Heart right ventricle (tissue), 16 donors: ENCODE measurements around the gene KMT5B. TPM values are rescaled to one million over a fixed set of nuclear protein-coding genes. Genes with fewer than 3 reads are reported as not detected.
"Not testable (repeated sequence)": the region's sequence is repeated elsewhere in the genome, so short reads cannot be mapped to it uniquely, and the experiment has no call there.

Source experiments
- ATAC-seq, 8 donors: fragments of 200-7000 bp; cut with Tn5 transposase; one replicate each; pipeline ENCODE4 v1.9.1; 2020; ENCODE audit warnings: mild to moderate bottlenecking in 8 of 8, moderate library complexity in 8 of 8, moderate number of reproducible peaks in 1 of 8
- DNase-seq, 2 donors: peaks; one replicate each; pipeline ENCODE4 v3.0.0-alpha.2; 2020
- H3K27ac ChIP-seq, 10 donors: fragments of 200-600 bp; sonication (generic) in 2 of 10; one replicate each; pipeline versions ENCODE4 v1.5.0 to v1.8.0; 2020 to 2022; ENCODE audit warnings: mild to moderate bottlenecking in 3 of 10
- H3K27me3 ChIP-seq, 7 donors: fragments of 200-600 bp; one replicate each; pipeline ENCODE4 v1.8.0; 2021 to 2022; ENCODE audit warnings: mild to moderate bottlenecking in 2 of 7
- H3K36me3 ChIP-seq, 9 donors: fragments of 200-600 bp; sonication (generic) in 1 of 9; one replicate each; pipeline versions ENCODE4 v1.5.0 to v1.8.0; 2020 to 2022; ENCODE audit warnings: mild to moderate bottlenecking in 2 of 9
- H3K4me1 ChIP-seq, 9 donors: fragments of 200-600 bp; sonication (generic) in 1 of 9; one replicate each; pipeline versions ENCODE4 v1.5.0 to v1.8.0; 2020 to 2022; ENCODE audit warnings: mild to moderate bottlenecking in 4 of 9
- H3K4me3 ChIP-seq, 10 donors: fragments of 200-600 bp; sonication (generic) in 2 of 10; one replicate each; pipeline versions ENCODE4 v1.5.0 to v1.8.0; 2020 to 2022; ENCODE audit warnings: mild to moderate bottlenecking in 7 of 10, moderate library complexity in 2 of 10
- H3K9me3 ChIP-seq, 11 donors: fragments of 200-600 bp in 10 of 11; sonication (generic) in 2 of 11; one replicate each; pipeline versions ENCODE4 v1.5.0 to v1.8.0; 2013 to 2022; ENCODE audit warnings: mild to moderate bottlenecking in 2 of 11, control low read depth in 1 of 11, moderate library complexity in 1 of 11
- CTCF ChIP-seq, 9 donors: fragments of 200-600 bp; sonication (generic) in 2 of 9; IDR thresholded peaks; one replicate each; pipeline versions ENCODE4 v1.5.0 to v1.8.0; 2021 to 2022; ENCODE audit warnings: antibody characterized with exemption in 9 of 9, mild to moderate bottlenecking in 5 of 9, moderate library complexity in 1 of 9
- WGBS, 2 donors: extraction: QIAGEN DNeasy Blood & Tissue Kit; methylation state at CpG; one replicate each; pipeline ENCODE4 v1.1.7; 2013; ENCODE audit warnings: inconsistent platforms in 1 of 2; 5-methylcytosine and 5-hydroxymethylcytosine counted together
- intact Hi-C, 10 donors: fragments of 100-400 bp; cut with DNase I; formaldehyde crosslinking; loops; one replicate each; pipeline versions ENCODE4 v1.11.1 to v1.14.2; 2022
- polyA plus RNA-seq, 2 donors: library from polyadenylated mRNA; stranded (reverse); fragments of 200-250 nt; gene quantifications; one replicate each; pipeline ENCODE4 v1.2.3, GENCODE V29; 2013
- total RNA-seq, 10 donors: library from RNA; stranded (reverse); fragmentation: NEBNext Ultra II Directional in 3 of 10; extraction: Animal tissue kit (Norgen Biotek cat#: 25700) in 3 of 10; gene quantifications; one replicate each; pipeline versions ENCODE4 v1.2.1 to v1.2.4, GENCODE V29; 2021 to 2023
- donor health status: Arrhythmogenic right ventricular cardiomyopathy.
- donor health status: ischemic (EF 13 %, LVEDD 7.1; RV severe dilation, severe dysfunction).
- donor health status: healthy with polysubstance abuse.
- donor health status: DM: no; HTN: yes; CAD: no.
- donor health status: DM: no; HTN: no; CAD: no.
- donor health status: ischemic (EF 25% LVEDD 6.9; RV normal size, moderate dysfunction).
- donor health status: ischemic (EF 25% LVEDD 5.7; RV mildly dilated, moderate dysfunction).
- donor health status: healthy.
- donor health status: DM: yes; HTN: yes; CAD: no.
- donor health status: Ischemic cardiomyopathy.
- donor health status: ischemic (EF 35%, LVEDD 5.7; RV mildly dilated, moderate dysfunction).
- donor health status: nonischemic (EF 11% LVEDD 7.7; RV severe dilation, severe dysfunction).
- donor health status: DM: yes; HTN: yes; CAD: no.
- donor health status: PGD.
- donor health status: ischemic (EF 29% LVEDD 5.4; RV normal size, mild dysfunction).
- donor health status: nonischemic (EF 23%, LVEDD 6.1; RV moderate dilation, normal function).

KMT5B gene
- total and polyA plus RNA-seq, 12 donors = 10.5 to 37.1 (median 29.6) TPM

GRCh38 chr11:68256331-68256741 is 43.2 kb upstream of the KMT5B start:
- 56 to 61% methylated on average over 9 of the region's 9 CpGs for WGBS, 2 donors
- Histone ChIP-seq H3K9me3 (peaks cover 0 to 3% (median 0%) of the 10 kb centered on the region in 11 donors), H3K27ac (peak overlapping the region in 1 of 10 donors; percentile 22), H3K27me3 (no peaks in the 10 kb centered on the region), H3K36me3 (peaks cover 0 to 18% (median 5%) of the 10 kb centered on the region in 9 donors), H3K4me3 (peak overlapping the region in 1 of 10 donors; percentile 6), H3K4me1 (peaks cover 0 to 30% (median 6%) of the 10 kb centered on the region in 9 donors)
- no peak for TF ChIP-seq CTCF (IDR thresholded peaks at IDR 0.05)
- intact Hi-C loops = loop anchor here (2.0 to 5.0 kb wide), 9 partner anchors 40 to 191 kb away; no protein-coding TSS in a partner anchor
- ATAC-seq (peak in 4 of 8 donors; percentile 7 to 50 (median 36)), DNase-seq (peak in 1 of 2 donors; percentile 62)

GRCh38 chr11:68255526-68255925 is 42.4 kb upstream of the KMT5B start:
- DNase-seq (no peak), ATAC-seq (no peak)
- no peak overlapping the region for H3K27ac ChIP-seq
- H3K4me3 ChIP-seq = no peak overlapping the region
- no peaks in the 10 kb centered on the region for H3K27me3 ChIP-seq
- TF ChIP-seq CTCF (IDR thresholded peaks at IDR 0.05) = no peak
- 64 to 74% methylated on average over 13 of the region's 13 CpGs for WGBS, 2 donors
- intact Hi-C loops = loop anchor here in 7 of 10 donors (5.0 kb wide), 4 partner anchors 42 to 192 kb away; no protein-coding TSS in a partner anchor
- H3K4me1 ChIP-seq = peaks cover 0 to 30% (median 6%) of the 10 kb centered on the region in 9 donors
- peaks cover 0 to 3% (median 0%) of the 10 kb centered on the region in 11 donors for H3K9me3 ChIP-seq
- H3K36me3 ChIP-seq = peaks cover 0 to 10% (median 0%) of the 10 kb centered on the region in 9 donors

- ATAC-seq (no peak), DNase-seq (no peak)
- H3K9me3 ChIP-seq = peaks cover 0 to 3% (median 0%) of the 10 kb centered on the region in 11 donors
- no peak for TF ChIP-seq CTCF (IDR thresholded peaks at IDR 0.05)
- H3K27me3 ChIP-seq = no peaks in the 10 kb centered on the region
- intact Hi-C loops = no loop called here
- no peak overlapping the region for H3K27ac ChIP-seq
- H3K36me3 ChIP-seq = no peaks in the 10 kb centered on the region
- no peak overlapping the region for H3K4me3 ChIP-seq
- H3K4me1 ChIP-seq = peaks cover 0 to 30% (median 6%) of the 10 kb centered on the region in 9 donors
- 97 to 98% methylated on average over 14 of the region's 14 CpGs for WGBS, 2 donors
These were observed 41.3 kb upstream of the KMT5B start for GRCh38 chr11:68254421-68254820.

GRCh38 chr11:68251765-68252164 is 38.7 kb upstream of the KMT5B start:
- no peak overlapping the region for H3K4me3 ChIP-seq
- H3K27me3 ChIP-seq = no peaks in the 10 kb centered on the region
- H3K27ac ChIP-seq = no peak overlapping the region
- ATAC-seq (no peak), DNase-seq (no peak)
- peaks cover 0 to 18% (median 0%) of the 10 kb centered on the region in 9 donors for H3K4me1 ChIP-seq
- H3K9me3 ChIP-seq = peaks cover 0 to 6% (median 0%) of the 10 kb centered on the region in 11 donors
- WGBS, 2 donors = 89 to 94% methylated on average over 3 of the region's 3 CpGs
- TF ChIP-seq CTCF (IDR thresholded peaks at IDR 0.05) = no peak
- intact Hi-C loops = no loop called here
- no peaks in the 10 kb centered on the region for H3K36me3 ChIP-seq

GRCh38 chr11:68244912-68245311 is 31.8 kb upstream of the KMT5B start:
- H3K36me3 ChIP-seq, DNase-seq, intact Hi-C loops, H3K4me1 ChIP-seq, H3K27me3 ChIP-seq, ATAC-seq, H3K27ac ChIP-seq, H3K4me3 ChIP-seq: not testable (repeated sequence)
- WGBS, 2 donors = 87 to 90% methylated on average over 5 of the region's 5 CpGs
- peaks cover 0 to 14% (median 4%) of the 10 kb centered on the region in 11 donors for H3K9me3 ChIP-seq

- not testable (repeated sequence) for ATAC-seq
These were observed 30.8 kb upstream of the KMT5B start for GRCh38 chr11:68243847-68244246.

More at GRCh38 chr11:68243847-68244246, 30.8 kb upstream of the KMT5B start:
- H3K4me3 ChIP-seq, H3K27ac ChIP-seq, DNase-seq, H3K36me3 ChIP-seq, H3K4me1 ChIP-seq, H3K27me3 ChIP-seq, intact Hi-C loops: not testable (repeated sequence)
- H3K9me3 ChIP-seq = peaks cover 0 to 12% (median 4%) of the 10 kb centered on the region in 11 donors
- 95 to 100% methylated on average over 1 of the region's 1 CpG for WGBS, 2 donors
